SH-SY5Y (cell line): ENCODE measurements around the gene IFNG.

Experiments
- GATA2 ChIP-seq: IDR thresholded peaks from 2 replicates; pipeline ENCODE4 v1.6.1; 2011; ENCODE audit warnings: mild to moderate bottlenecking, low read depth, low read length
- GATA3 ChIP-seq: IDR thresholded peaks from 2 replicates; pipeline ENCODE4 v1.6.1; 2011; ENCODE audit warnings: low read depth, mild to moderate bottlenecking, low read length, moderate library complexity

- TF ChIP-seq GATA3 (no peak), GATA2 (no peak)
Observed at GRCh38 chr12:68129979-68130378, 29.6 kb downstream of the IFNG start.
